Measurements from ENCODE around the gene RTBDN. TPM values are rescaled to one million over a fixed set of nuclear protein-coding genes. Genes with fewer than 3 reads are reported as not detected.
A peak's percentile ranks its signal among the peaks of the same experiment; 100 is the strongest.

The RTBDN gene
- total RNA-seq, 1 experiment from 2014 or later = 5.6 TPM

- H2BK15ac ChIP-seq (ENCODE audit: low read depth, low read length) = no peak overlapping the region
- no peaks in the 10 kb centered on the region for H3K79me2 ChIP-seq (ENCODE audit: insufficient read depth, low read length)
- H2AK5ac ChIP-seq (ENCODE audit: insufficient read length, low read length) = no peak overlapping the region
- peak; percentile 84 for DNase-seq
- peak overlapping the region; percentile 92; the same call in 1 of the 2 replicates for H3K14ac ChIP-seq (ENCODE audit: insufficient read depth, low read length)
- no peak overlapping the region for H3K23ac ChIP-seq (ENCODE audit: insufficient read length, low read depth, low read length)
- Mint-ChIP-seq H3K9me3 (no peaks in the 10 kb centered on the region), H3K27ac (no peak overlapping the region; a peak in 1 of 7 replicates), H3K36me3 (ENCODE audit: insufficient read depth in 1 of 3, low read depth in 3 of 3) (peaks cover 0 to 7% (median 5%) of the 10 kb centered on the region in 3 experiments; a peak in 5 of 7 replicates), H3K4me1 (peaks cover 40 to 41% of the 10 kb centered on the region in 2 experiments), H3K27me3 (ENCODE audit: low read depth) (peaks cover 8% of the 10 kb centered on the region), H3K4me3 (peak overlapping the region; percentile 85 to 87)
- no peak overlapping the region for H2BK12ac ChIP-seq (ENCODE audit: insufficient read length, low read depth, low read length)
- H3K27ac ChIP-seq (ENCODE audit: insufficient read length, low read depth, low read length) = no peak overlapping the region
- peak overlapping the region; percentile 48 for H3K4me2 ChIP-seq (ENCODE audit: insufficient read depth, insufficient read length, low read length)
- TF ChIP-seq CTCF (conservative IDR thresholded peaks at IDR 0.05) = no peak
- H3K27me3 ChIP-seq (ENCODE audit: insufficient read depth, low read length) = no peaks in the 10 kb centered on the region; the same call in 1 of the 2 replicates
- peaks cover 2% of the 10 kb centered on the region; the same call in 1 of the 2 replicates for H3K4me1 ChIP-seq (ENCODE audit: insufficient read depth, low read length)
- no peak overlapping the region for H4K8ac ChIP-seq (replicated peaks; ENCODE audit: insufficient read length, low read depth, low read length)
- no peak overlapping the region for H2BK20ac ChIP-seq (ENCODE audit: low read depth, low read length, poor library complexity, severe bottlenecking)
- H4K5ac ChIP-seq (ENCODE audit: insufficient read length, low read depth, low read length) = no peak overlapping the region
- H2AFZ ChIP-seq (ENCODE audit: low read length) = no peak overlapping the region
- peak overlapping the region; percentile 82 for H3K18ac ChIP-seq (ENCODE audit: insufficient read length, low read depth, low read length)
- H3K9me3 ChIP-seq (ENCODE audit: control insufficient read depth, low read depth, low read length) = no peaks in the 10 kb centered on the region
- no peaks in the 10 kb centered on the region for H3K79me1 ChIP-seq (ENCODE audit: insufficient read depth, low read depth, low read length, poor library complexity, severe bottlenecking)
- WGBS (ENCODE audit: extremely low coverage, insufficient read length, low lambda C conversion rate) = no CpG with 5 or more reads among the region's 84 CpGs
- peaks cover 37% of the 10 kb centered on the region for H3K23me2 ChIP-seq (ENCODE audit: insufficient read length, low read depth, low read length, poor library complexity, severe bottlenecking)
- H3K56ac ChIP-seq (ENCODE audit: insufficient read length, low read depth, low read length) = no peak overlapping the region
- no peak overlapping the region for H3T11ph ChIP-seq (ENCODE audit: low read length)
- H2BK120ac ChIP-seq (ENCODE audit: low read depth, low read length, poor library complexity, severe bottlenecking) = no peak overlapping the region
- H3K4ac ChIP-seq (ENCODE audit: low read depth, low read length) = no peak overlapping the region
- H4K91ac ChIP-seq (ENCODE audit: insufficient read length, low read depth, low read length) = no peak overlapping the region
- peak overlapping the region; percentile 59 for H3K9ac ChIP-seq (ENCODE audit: extremely low read depth, insufficient read length, low read length)
- no peaks in the 10 kb centered on the region for H4K20me1 ChIP-seq (ENCODE audit: control insufficient read depth, insufficient read depth, insufficient read length)
- no peak overlapping the region for H2BK5ac ChIP-seq (ENCODE audit: insufficient read length, low read length)
Observed at GRCh38 chr19:12792051-12792852, 42.1 kb downstream of the RTBDN start.

All from H9 (cell line).